ENCODE data around the gene POGLUT2.
A peak's percentile ranks its signal among the peaks of the same experiment; 100 is the strongest.
"Not testable (repeated sequence)": the region's sequence is repeated elsewhere in the genome, so short reads cannot be mapped to it uniquely, and the experiment has no call there.

Gene POGLUT2

GRCh38 chr13:102805680-102806079 is 6.9 kb upstream of the POGLUT2 start:
- no peak for DNase-seq (ENCODE audit: low read depth)

DNA sequence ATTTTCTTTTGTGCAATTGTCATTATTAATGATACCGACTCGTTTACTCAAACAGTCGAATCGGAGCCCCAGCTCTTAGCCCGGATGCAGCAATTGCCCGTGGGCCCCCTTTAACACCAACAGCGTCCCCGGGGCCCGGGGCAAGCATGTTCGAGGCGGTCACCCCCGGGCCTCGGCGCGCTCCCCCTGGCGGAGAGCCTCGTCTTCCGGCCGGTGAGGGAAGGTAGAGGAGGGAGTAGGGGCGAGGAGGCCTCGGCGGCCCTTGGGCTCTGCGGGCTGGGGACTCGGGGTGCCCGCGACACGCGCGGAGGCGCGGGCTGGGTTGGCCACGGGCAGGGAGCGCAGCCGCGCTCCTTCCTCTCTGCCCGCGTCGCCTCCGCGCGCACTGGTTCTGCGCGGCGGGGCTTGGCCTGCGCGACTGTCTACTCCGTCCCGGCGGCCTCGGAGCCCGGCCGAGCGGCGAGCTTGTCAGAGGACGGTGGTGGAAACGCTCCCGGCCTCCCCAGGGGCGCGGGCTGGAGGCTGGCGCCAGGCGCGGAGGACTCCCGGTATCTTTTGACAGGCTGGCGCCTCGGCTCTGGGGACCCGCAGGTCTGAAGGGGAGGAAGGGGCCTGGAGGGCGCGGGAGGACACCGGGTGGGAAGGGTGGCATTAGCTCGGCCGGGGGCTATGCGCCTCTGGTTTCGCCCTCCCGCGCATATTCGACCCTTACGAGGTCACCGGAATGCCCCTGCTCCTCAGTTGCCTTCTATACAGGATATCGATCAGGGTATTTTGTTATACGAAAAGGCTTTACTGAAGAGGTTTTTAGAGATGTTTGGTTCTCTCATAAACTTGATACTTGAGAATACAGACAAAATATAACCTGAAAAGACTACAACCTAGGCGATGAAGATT is 1.6 kb upstream of the POGLUT2 start:
- DNase-seq (ENCODE audit: low read depth): peak; percentile 83

GRCh38 chr13:102799426-102800144 is 809 bp upstream of the POGLUT2 start:
- DNase-seq (ENCODE audit: low read depth): peak; percentile 27

- no peak for DNase-seq (ENCODE audit: low read depth)
Observed at GRCh38 chr13:102793611-102794355, 5.0 kb downstream of the POGLUT2 start.

DNA sequence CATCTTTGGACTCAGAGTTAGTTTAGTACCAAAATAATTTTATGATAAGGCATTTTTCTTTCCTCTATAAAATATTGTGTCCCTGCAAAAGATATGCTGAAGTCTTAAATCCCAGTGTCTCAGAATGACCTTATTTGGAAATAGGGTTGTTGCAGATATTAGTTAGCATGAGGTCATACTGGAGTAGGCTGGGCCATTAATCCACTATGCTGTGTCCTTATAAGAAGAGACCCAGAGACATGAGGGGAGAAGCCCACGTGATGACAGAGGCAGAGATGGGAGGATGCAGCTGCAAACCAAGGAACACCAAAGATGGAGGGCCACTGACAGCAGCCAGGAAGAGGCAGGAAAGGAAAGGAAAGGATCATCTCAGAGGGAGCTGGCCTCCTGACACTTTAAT is 6.4 kb downstream of the POGLUT2 start:
- DNase-seq (ENCODE audit: low read depth): no peak

DNA sequence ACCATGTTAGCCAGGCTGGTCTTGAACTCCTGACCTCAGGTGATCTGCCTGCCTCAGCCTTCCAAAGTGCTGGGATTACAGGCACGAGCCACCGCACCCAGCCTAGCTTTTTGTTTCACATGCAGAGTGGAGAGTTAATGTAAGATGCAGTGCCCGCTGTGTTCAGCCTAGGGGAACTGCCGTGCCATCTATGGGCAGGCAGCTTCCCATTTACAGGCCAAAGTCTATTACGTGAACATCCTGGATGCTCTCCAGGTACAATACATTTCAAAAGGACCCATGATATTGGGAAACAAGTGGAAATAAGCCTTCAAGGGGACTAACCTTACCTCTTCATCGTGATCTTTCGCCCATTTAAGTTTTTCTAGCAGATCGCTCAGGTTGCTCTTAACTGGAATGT is 10.1 kb downstream of the POGLUT2 start:
- no peak for DNase-seq (ENCODE audit: low read depth)

- no peak for DNase-seq (ENCODE audit: low read depth)
Observed at GRCh38 chr13:102784483-102784882, 14.3 kb downstream of the POGLUT2 start.

- no peak for DNase-seq (ENCODE audit: low read depth)
Observed at GRCh38 chr13:102781591-102781990, 17.2 kb downstream of the POGLUT2 start.

DNA sequence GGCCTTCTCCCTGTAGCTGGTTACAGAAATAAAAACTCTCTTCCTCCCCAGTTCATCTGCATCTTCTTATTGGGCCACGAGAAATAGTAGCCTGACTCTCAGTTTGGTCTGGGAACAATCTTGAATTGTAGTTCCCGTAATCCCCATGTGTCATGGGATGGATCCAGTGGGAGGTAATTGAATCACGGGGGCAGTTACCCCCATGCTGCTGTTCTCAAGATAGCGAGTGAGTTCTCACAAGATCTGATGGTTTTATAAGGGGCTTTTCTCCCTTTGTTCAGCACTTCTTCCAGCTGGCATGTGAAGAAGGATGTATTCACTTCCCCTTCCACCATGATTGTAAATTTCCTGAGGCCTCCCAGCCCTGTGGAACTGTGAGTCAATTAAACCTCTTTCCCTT is 18.1 kb downstream of the POGLUT2 start:
- not testable (repeated sequence) for DNase-seq (ENCODE audit: low read depth)

DNA sequence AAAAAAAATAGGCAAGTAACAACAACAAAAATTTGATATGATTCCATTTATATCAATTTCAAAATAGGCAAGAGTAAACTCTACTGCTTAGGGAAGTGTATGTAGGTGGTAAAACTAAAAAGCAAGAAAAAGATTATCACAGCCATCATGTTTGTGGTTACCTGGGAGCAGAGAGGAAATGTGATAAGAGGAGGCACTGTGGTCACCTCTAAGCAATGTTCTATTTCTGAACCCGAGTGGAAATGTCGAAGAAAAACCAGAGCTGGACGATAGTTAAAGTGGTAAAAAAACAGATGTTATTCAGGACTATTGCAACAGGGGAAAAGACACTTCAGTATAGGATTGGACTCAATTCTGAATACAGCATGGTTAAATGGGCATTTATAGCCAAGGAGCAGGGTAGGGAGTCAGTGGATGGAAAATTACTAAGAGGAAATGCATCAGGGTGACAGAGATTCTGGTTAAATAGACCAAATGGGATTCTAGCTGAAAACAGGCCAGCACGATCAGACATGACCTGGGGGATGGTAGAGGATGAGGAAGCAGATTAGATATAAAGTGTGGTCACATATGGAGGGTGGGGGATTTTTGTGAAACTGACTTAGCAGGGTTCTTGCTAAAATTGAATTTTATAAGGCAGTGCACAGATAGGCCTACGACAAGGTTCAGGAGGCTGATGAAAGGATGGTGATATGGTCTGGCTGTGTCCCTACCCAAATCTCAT is 19.2 kb downstream of the POGLUT2 start:
- no peak for DNase-seq (ENCODE audit: low read depth)

GRCh38 chr13:102777736-102778135 is 21.0 kb downstream of the POGLUT2 start:
- DNase-seq (ENCODE audit: low read depth): no peak

DNA sequence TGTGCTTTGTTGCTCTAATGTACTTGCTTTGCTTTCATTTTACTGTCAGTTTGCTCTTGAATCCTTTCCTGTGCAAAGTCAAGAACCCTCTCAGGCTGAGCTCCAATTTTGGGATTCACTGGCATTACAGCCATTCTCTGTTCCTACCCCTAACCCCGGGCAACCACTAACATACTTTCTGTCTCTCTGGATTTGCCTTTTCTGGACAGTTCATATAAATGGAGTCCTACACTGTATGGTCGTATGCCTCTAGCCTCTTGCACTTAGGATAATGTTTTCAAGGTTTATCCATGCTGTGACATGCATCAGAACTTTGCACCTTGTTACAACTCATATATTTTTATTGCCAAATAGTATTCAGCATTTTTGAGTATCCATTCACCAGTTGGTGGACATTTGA is 22.5 kb downstream of the POGLUT2 start:
- no peak for DNase-seq (ENCODE audit: low read depth)

- no peak for DNase-seq (ENCODE audit: low read depth)
Observed at GRCh38 chr13:102774591-102775520, 23.9 kb downstream of the POGLUT2 start.

DNA sequence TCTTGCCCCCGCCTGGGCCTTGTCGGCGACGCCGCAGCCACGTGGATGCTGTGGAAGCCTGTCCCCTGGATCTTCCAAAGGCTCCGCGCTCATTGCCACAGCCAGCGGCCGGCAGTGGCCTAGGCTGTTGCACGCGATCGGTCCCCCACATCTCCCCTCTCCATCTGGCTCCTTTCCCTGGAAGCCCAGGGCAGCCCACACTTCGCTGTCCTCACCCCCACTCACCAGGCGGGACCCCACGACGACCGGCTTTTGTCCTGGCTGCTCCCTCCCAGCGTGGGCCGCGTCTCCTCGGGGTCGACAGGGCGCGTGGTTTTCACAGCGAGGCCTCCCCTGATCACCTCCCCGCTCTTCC is 24.6 kb downstream of the POGLUT2 start:
- no peak for DNase-seq (ENCODE audit: low read depth)

GRCh38 chr13:102773441-102774213 is 25.1 kb downstream of the POGLUT2 start, which contains the start of gene TEX30:
TSS of gene TEX30 (minus strand) at chr13:102773786. CDS start at chr13:102770026, 3,760 bp downstream.
- DNase-seq (ENCODE audit: low read depth): peak; percentile 83

- no peak for DNase-seq (ENCODE audit: low read depth)
Observed at GRCh38 chr13:102772042-102772425, 26.7 kb downstream of the POGLUT2 start.

DNA sequence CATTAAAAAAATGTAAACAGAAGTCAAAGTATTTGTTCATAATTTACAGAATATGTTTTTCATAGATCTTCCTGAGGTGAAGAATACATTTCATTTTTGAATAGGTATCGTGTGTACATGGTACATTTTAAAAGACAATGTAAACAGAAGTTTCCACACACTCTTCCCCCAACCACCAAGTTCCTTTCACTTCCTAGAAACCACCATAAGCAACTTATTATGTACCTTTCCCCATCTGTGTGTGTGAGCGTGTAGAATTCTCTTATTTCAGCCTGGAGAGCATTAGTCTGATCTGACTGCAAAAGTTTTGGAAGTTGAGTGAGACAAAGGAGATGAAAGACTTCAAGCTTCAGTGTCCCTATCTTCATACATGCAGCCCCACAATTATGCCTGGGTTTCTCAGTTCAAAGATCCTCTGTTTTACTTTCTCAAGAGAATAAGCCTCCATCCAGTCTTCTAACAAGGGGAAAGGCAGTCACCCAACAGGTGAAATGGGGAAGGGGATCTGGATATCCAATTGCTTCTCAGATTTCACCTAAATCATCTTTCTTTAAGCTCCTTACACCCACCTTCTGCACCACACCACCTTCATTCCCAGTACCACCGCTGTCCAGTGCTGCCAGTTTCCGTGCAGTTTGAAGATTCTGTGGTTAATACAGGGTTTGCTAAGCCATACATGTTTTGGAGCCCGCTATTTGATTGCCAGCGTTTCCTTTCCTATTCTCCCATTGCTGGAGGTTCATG is 27.3 kb downstream of the POGLUT2 start:
- DNase-seq (ENCODE audit: low read depth): peak; percentile 3

- DNase-seq (ENCODE audit: low read depth): peak; percentile 40
Observed at GRCh38 chr13:102770435-102770834, 28.3 kb downstream of the POGLUT2 start.

DNA sequence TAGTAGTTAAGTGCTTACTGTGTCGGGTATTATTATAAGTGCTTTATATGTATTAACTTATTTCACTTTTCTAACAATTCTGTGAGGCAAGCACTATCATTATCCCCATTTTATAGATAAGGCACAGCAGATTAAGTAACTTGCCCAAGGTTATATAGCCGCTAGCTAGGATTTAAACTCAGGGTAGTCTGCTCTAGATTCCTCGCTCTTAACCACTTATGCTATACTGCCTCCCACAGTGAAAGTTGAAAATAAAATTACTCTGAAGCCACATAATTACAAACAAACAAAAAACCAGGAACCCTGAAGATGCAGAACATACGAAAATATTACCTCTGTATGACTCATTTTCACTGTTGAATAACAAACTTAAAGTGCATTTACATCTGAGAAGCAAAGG is 29.1 kb downstream of the POGLUT2 start:
- DNase-seq (ENCODE audit: low read depth): peak; percentile 17

All from iris pigment epithelial cell (primary cell).